Neural cell (in vitro differentiated cells): Measurements from ENCODE around the gene HEPHL1. TPM values are rescaled to one million over a fixed set of nuclear protein-coding genes. Genes with fewer than 3 reads are reported as not detected.

Source experiments
- H2AFZ ChIP-seq: fragments of 200-600, 300-800 bp; sonication (generic), shearing (Covaris generic); 2 replicates; pipeline ENCODE4 v1.6.0; 2014; ENCODE audit warnings: low read depth, mild to moderate bottlenecking, antibody characterized with exemption, low read length, moderate library complexity
- H3F3A ChIP-seq: fragments of 200-600 bp; shearing (Covaris generic); 2 replicates; pipeline ENCODE4 v1.6.1; 2016; ENCODE audit warnings: mild to moderate bottlenecking, moderate library complexity, mixed read lengths, antibody characterized with exemption, low read length; ENCODE audit not compliant: insufficient read depth, poor library complexity, severe bottlenecking
- H3K27ac ChIP-seq: fragments of 200-600, 300-800 bp; sonication (generic), shearing (Covaris generic); 2 replicates; pipeline ENCODE4 v1.5.1; 2014; ENCODE audit warnings: mild to moderate bottlenecking, low read length, moderate library complexity
- H3K27me3 ChIP-seq: fragments of 300-800, 200-600 bp; sonication (generic), shearing (Covaris generic); 2 replicates; pipeline ENCODE4 v1.6.0; 2014; ENCODE audit warnings: mild to moderate bottlenecking, low read depth, low read length, moderate library complexity; ENCODE audit not compliant: insufficient read depth
- H3K36me3 ChIP-seq: fragments of 300-800, 200-600 bp; sonication (generic), shearing (Covaris generic); 2 replicates; pipeline ENCODE4 v1.5.1; 2014; ENCODE audit warnings: mild to moderate bottlenecking, antibody characterized with exemption, low read length, moderate library complexity; ENCODE audit not compliant: insufficient read depth
- H3K4me2 ChIP-seq: fragments of 300-800, 200-600 bp; sonication (generic), shearing (Covaris generic); 2 replicates; pipeline ENCODE4 v1.6.0; 2014; ENCODE audit warnings: mild to moderate bottlenecking, low read length
- H3K4me3 ChIP-seq: fragments of 300-800, 200-600 bp; sonication (generic), shearing (Covaris generic); 2 replicates; pipeline ENCODE4 v1.5.1; 2014; ENCODE audit warnings: mild to moderate bottlenecking, low read length, moderate library complexity
- H3K79me2 ChIP-seq: fragments of 200-600 bp; shearing (Covaris generic); replicated peaks from 2 replicates; pipeline ENCODE4 v1.6.0; 2014; ENCODE audit warnings: mild to moderate bottlenecking, low read length, moderate library complexity; ENCODE audit not compliant: insufficient read depth
- H3K9ac ChIP-seq: fragments of 300-800, 200-600 bp; sonication (generic), shearing (Covaris generic); 2 replicates; pipeline ENCODE4 v1.6.1; 2016; ENCODE audit warnings: mild to moderate bottlenecking, low read length, mixed read lengths
- H3K9me2 ChIP-seq: fragments of 200-600 bp; shearing (Covaris generic); 2 replicates; pipeline ENCODE4 v1.6.1; 2016; ENCODE audit warnings: mild to moderate bottlenecking, low read length, mixed read lengths; ENCODE audit not compliant: insufficient read depth
- H3K9me3 ChIP-seq: fragments of 200-600, 300-800 bp; sonication (generic), shearing (Covaris generic); 2 replicates; pipeline ENCODE4 v1.6.1; 2016; ENCODE audit warnings: mild to moderate bottlenecking, mixed run types, low read length, moderate library complexity, mixed read lengths
- H4K20me1 ChIP-seq: fragments of 200-600 bp; shearing (Covaris generic); 2 replicates; pipeline ENCODE4 v1.6.1; 2016; ENCODE audit warnings: mild to moderate bottlenecking, mixed run types; ENCODE audit not compliant: insufficient read depth
- EP300 ChIP-seq: fragments of 450-650 bp; conservative IDR thresholded peaks from 2 replicates; pipeline ENCODE4 v1.6.1; 2014; ENCODE audit warnings: antibody characterized with exemption, mild to moderate bottlenecking, moderate library complexity; ENCODE audit not compliant: poor library complexity, severe bottlenecking
- EZH2 ChIP-seq: fragments of 200-600, 300-800 bp; shearing (Covaris generic), sonication (generic); IDR thresholded peaks from 2 replicates; pipeline ENCODE4 v1.6.1; 2014; ENCODE audit warnings: antibody characterized with exemption, low read length, borderline replicate concordance, mild to moderate bottlenecking; ENCODE audit not compliant: insufficient read depth, poor library complexity, severe bottlenecking
- MXI1 ChIP-seq: fragments of 450-650 bp; conservative IDR thresholded peaks from 2 replicates; pipeline ENCODE4 v1.6.1; 2014; ENCODE audit warnings: antibody characterized with exemption, mild to moderate bottlenecking; ENCODE audit not compliant: poor library complexity, severe bottlenecking
- POLR2AphosphoS5 ChIP-seq: IDR thresholded peaks from 2 replicates; pipeline ENCODE4 v1.6.1; 2012
- RAD21 ChIP-seq: fragments of 450-650 bp; conservative IDR thresholded peaks from 2 replicates; pipeline ENCODE4 v1.6.1; 2014; ENCODE audit warnings: antibody characterized with exemption, mild to moderate bottlenecking, moderate library complexity
- REST ChIP-seq: IDR thresholded peaks from 2 replicates; pipeline ENCODE4 v1.6.1; 2012; ENCODE audit warnings: borderline replicate concordance
- SMC3 ChIP-seq: fragments of 450-650 bp; conservative IDR thresholded peaks from 2 replicates; pipeline ENCODE4 v1.6.1; 2014; ENCODE audit warnings: antibody characterized with exemption, mild to moderate bottlenecking, moderate library complexity; ENCODE audit not compliant: poor library complexity
- TAF1 ChIP-seq: IDR thresholded peaks from 2 replicates; pipeline ENCODE4 v1.6.1; 2012; ENCODE audit warnings: low read depth
- polyA plus RNA-seq: library from polyadenylated mRNA; depleted of rRNA; stranded (reverse); fragments of >200 nt; gene quantifications from 2 replicates; pipeline ENCODE4 v1.2.3, GENCODE V29; 2014
- TF ChIP-seq, protein P1 (sequence below): fragments of 450-650 bp; IDR thresholded peaks from 2 replicates; pipeline ENCODE4 v1.5.1; 2014; ENCODE audit warnings: antibody characterized with exemption, mild to moderate bottlenecking, moderate library complexity; ENCODE audit not compliant: poor library complexity, severe bottlenecking

Gene HEPHL1
- polyA plus RNA-seq, 1 donor from 2014 or later: not detected

DNA sequence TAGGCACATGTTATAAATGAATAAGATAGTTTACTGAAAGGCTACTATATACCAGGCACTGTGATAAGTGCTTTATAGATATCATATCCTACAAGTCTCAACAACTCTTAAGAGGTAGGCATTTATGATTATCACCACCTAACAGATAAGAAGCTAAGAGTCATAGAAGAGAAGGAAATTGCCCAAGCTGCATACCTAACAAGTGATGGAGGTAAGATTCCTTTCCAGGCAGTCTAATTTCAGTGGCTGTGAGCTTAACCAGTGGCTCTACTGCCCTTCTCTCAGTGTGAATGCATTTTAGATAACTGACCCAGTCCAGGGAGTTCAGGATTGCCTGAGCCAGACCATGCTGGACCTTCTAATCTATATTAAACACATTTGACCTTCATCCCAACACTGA lies 39.2 kb downstream of the HEPHL1 start:
- H3K27me3 ChIP-seq: no peaks in the 10 kb centered on the region
- H3K27ac ChIP-seq: no peak overlapping the region

GRCh38 chr11:94062360-94062759 lies 41.2 kb downstream of the HEPHL1 start:
- H3K36me3 ChIP-seq: no peaks in the 10 kb centered on the region
- no peak overlapping the region for H2AFZ ChIP-seq
- no peak overlapping the region for H3K27ac ChIP-seq
- no peaks in the 10 kb centered on the region for H3K9me2 ChIP-seq
- no peaks in the 10 kb centered on the region for H3K9me3 ChIP-seq
- no peaks in the 10 kb centered on the region for H3F3A ChIP-seq
- no peak overlapping the region for H3K4me3 ChIP-seq
- H4K20me1 ChIP-seq: no peaks in the 10 kb centered on the region
- no peaks in the 10 kb centered on the region for H3K27me3 ChIP-seq
- H3K4me2 ChIP-seq: no peak overlapping the region
- H3K79me2 ChIP-seq: no peaks in the 10 kb centered on the region
- TF ChIP-seq EP300 (no peak), REST (no peak), MXI1 (no peak), EZH2 (no peak), TAF1 (no peak), SMC3 (no peak), POLR2AphosphoS5 (no peak), RAD21 (no peak)
- TF ChIP-seq, protein P1, sequence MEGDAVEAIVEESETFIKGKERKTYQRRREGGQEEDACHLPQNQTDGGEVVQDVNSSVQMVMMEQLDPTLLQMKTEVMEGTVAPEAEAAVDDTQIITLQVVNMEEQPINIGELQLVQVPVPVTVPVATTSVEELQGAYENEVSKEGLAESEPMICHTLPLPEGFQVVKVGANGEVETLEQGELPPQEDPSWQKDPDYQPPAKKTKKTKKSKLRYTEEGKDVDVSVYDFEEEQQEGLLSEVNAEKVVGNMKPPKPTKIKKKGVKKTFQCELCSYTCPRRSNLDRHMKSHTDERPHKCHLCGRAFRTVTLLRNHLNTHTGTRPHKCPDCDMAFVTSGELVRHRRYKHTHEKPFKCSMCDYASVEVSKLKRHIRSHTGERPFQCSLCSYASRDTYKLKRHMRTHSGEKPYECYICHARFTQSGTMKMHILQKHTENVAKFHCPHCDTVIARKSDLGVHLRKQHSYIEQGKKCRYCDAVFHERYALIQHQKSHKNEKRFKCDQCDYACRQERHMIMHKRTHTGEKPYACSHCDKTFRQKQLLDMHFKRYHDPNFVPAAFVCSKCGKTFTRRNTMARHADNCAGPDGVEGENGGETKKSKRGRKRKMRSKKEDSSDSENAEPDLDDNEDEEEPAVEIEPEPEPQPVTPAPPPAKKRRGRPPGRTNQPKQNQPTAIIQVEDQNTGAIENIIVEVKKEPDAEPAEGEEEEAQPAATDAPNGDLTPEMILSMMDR: no peak
- no peak overlapping the region for H3K9ac ChIP-seq

More for the DNA sequence above, 39.2 kb downstream of the HEPHL1 start:
- TF ChIP-seq REST (no peak), MXI1 (no peak)
- H3K9ac ChIP-seq: no peak overlapping the region
- no peaks in the 10 kb centered on the region for H3K9me3 ChIP-seq
- no peaks in the 10 kb centered on the region for H3K36me3 ChIP-seq
- H3K79me2 ChIP-seq: no peaks in the 10 kb centered on the region
- no peaks in the 10 kb centered on the region for H4K20me1 ChIP-seq
- H3K4me2 ChIP-seq: no peak overlapping the region
- no peak overlapping the region for H2AFZ ChIP-seq
- H3K9me2 ChIP-seq: no peaks in the 10 kb centered on the region
- H3F3A ChIP-seq: no peaks in the 10 kb centered on the region
- no peak overlapping the region for H3K4me3 ChIP-seq
